ENCODE measurements around the gene KIF5C. TPM values are rescaled to one million over a fixed set of nuclear protein-coding genes. Genes with fewer than 3 reads are reported as not detected.

The KIF5C gene
- total RNA-seq, 1 experiment from 2014 or later: 0.87 TPM

DNA sequence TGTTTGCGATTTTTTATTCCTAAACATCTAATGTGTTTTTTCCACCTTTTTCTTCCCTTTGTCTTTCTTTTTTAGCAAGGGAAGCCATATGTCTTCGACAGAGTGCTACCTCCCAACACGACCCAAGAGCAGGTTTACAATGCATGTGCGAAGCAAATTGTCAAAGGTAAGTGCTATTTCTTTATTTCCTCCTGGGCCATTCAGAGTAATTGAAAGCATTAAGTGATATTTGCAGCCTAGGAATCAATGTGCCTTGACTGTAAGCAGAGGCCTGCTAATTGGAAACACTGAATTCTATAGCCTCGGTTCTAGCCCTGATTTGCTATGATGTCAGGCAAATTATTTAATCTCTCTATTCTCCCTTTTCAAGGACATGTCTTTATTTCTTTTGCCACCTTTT is 47.0 kb downstream of the KIF5C start:
- Mint-ChIP-seq H3K36me3 (ENCODE audit: insufficient read depth, unreplicated experiment) (peaks cover 6% of the 10 kb centered on the region), H3K27me3 (ENCODE audit: unreplicated experiment) (peaks cover 40% of the 10 kb centered on the region), H3K27ac (ENCODE audit: unreplicated experiment) (no peak overlapping the region)

DNA sequence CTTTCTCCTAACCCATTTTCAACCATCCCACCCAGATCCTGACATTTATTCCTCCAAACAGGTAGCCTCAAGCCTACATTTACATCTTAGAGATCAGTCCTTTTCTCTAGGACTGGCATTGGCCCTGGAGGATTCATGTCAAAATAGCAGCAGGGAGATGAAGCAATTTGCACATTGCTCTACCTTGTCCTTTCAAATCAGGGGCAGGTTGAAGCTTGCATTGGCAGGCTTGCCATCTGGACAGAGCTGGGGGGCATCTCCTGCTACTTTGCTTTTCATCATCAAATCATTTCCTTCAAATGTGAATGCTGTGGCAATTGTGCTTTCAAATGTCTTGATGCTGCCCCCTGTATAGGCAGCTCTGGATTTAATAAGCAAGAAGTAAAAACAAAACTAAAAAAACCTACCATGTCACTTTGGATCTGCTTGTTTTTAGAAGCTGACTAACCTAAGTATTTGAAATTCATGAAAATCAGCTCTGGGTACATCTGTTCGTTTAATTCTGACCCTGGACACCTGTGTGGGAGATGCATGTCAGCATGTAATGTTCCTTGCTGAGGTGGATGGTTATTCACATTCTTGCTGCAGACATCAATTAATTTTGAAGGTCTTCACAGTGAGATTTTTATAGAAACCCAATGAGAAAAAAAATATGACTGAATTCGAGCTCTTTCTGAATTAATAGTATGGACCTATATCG is 47.9 kb downstream of the KIF5C start:
- BruUV-seq (replicated peaks): no TSS peak
- Mint-ChIP-seq H3K27ac (ENCODE audit: unreplicated experiment) (no peak overlapping the region), H3K9me3 (ENCODE audit: low read depth, unreplicated experiment) (peaks cover 8% of the 10 kb centered on the region), H3K4me1 (ENCODE audit: low read depth, unreplicated experiment) (peaks cover 11% of the 10 kb centered on the region), H3K4me3 (ENCODE audit: low read depth, unreplicated experiment) (no peak overlapping the region), H3K27me3 (ENCODE audit: unreplicated experiment) (peaks cover 31% of the 10 kb centered on the region), H3K36me3 (ENCODE audit: insufficient read depth, unreplicated experiment) (peaks cover 6% of the 10 kb centered on the region)
- intact Hi-C loops (cut with micrococcal nuclease; ENCODE audit: unreplicated experiment): no loop called here
- CTCF ChIA-PET: interaction anchor here (0.6 kb wide), 1 partner anchor 385 kb away, joined by 9 read pairs; no protein-coding TSS in a partner anchor
- TF ChIP-seq, protein P1, sequence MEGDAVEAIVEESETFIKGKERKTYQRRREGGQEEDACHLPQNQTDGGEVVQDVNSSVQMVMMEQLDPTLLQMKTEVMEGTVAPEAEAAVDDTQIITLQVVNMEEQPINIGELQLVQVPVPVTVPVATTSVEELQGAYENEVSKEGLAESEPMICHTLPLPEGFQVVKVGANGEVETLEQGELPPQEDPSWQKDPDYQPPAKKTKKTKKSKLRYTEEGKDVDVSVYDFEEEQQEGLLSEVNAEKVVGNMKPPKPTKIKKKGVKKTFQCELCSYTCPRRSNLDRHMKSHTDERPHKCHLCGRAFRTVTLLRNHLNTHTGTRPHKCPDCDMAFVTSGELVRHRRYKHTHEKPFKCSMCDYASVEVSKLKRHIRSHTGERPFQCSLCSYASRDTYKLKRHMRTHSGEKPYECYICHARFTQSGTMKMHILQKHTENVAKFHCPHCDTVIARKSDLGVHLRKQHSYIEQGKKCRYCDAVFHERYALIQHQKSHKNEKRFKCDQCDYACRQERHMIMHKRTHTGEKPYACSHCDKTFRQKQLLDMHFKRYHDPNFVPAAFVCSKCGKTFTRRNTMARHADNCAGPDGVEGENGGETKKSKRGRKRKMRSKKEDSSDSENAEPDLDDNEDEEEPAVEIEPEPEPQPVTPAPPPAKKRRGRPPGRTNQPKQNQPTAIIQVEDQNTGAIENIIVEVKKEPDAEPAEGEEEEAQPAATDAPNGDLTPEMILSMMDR (IDR thresholded peaks at IDR 0.05; ENCODE audit: unreplicated experiment): no peak
- DNase-seq: no peak

More for the DNA sequence above, 47.0 kb downstream of the KIF5C start:
- no TSS peak for BruUV-seq (replicated peaks)
- CTCF ChIA-PET: no interaction called here
- DNase-seq: no peak
- Mint-ChIP-seq H3K9me3 (ENCODE audit: low read depth, unreplicated experiment) (peaks cover 8% of the 10 kb centered on the region), H3K4me1 (ENCODE audit: low read depth, unreplicated experiment) (peaks cover 6% of the 10 kb centered on the region), H3K4me3 (ENCODE audit: low read depth, unreplicated experiment) (no peak overlapping the region)
- intact Hi-C loops (cut with micrococcal nuclease; ENCODE audit: unreplicated experiment): no loop called here
- TF ChIP-seq, protein P1 (IDR thresholded peaks at IDR 0.05; ENCODE audit: unreplicated experiment): no peak

DNA sequence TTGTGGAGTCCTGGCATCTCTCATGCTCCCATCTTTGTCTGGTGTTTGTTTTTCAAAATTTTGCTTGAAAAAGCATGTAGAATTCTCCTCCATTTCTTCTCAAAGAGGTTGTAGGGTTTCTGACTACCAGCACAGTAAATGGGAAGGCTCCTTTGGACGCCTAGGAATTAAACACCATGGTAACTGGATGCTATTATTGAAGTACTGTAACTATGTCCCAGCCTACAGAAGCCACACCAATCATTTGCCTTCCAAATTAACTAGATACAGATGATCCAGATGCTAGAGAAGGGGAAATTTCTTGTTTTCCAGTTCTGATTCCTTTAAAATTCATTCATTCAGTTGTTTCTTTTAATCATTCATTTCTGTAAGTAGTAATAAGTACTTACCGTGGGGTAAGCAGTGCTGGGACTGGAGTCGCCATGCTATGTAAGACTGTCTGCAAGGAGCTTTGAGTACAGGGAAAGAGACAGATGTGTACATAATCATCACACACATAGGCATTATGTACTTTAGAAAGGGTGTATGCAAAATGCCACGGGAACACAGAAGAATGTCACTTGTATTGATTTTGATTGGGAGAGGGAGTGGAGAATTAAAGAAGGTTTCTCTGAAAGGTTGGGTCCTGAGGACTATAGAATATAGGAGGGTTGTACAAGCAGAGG is 49.6 kb downstream of the KIF5C start:
- peaks cover 14% of the 10 kb centered on the region for H3K27me3 Mint-ChIP-seq (ENCODE audit: unreplicated experiment)
- H3K9me3 Mint-ChIP-seq (ENCODE audit: low read depth, unreplicated experiment): no peaks in the 10 kb centered on the region
- intact Hi-C loops (cut with micrococcal nuclease; ENCODE audit: unreplicated experiment): loop anchor here (5.0 kb wide), 1 partner anchor 638 kb away; no protein-coding TSS in a partner anchor

DNA sequence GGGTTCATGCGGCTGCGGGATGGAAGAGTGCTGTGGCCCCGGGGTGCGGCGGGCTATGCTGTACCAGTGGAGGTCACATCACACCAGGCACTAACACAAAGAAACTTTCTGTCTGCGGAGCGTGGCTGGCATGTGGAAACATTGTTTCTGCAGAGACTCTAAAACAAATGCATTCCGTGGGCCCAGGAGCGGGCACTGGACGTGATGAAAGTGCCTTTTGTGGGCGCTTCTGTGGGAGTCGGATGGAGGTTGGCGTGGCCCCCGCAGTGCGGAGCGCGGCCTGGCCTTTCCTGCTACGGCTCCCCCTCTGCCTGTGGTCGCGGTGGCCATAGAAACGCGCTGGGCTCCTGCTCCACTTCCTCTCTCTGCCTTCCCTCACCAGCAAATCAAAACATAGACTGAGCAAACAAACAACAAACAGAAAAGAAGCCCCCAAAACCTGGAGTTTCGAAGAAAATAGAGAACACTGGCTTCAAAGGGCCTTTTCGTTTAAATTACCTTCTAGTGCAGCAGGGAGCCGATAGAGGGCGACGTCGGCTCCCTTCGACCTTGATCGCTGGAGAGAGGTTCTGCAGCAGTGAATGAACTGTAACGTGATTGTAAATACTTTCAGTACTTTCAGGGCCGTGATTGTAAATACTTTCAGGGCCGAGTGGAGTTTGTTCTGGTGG is 51.4 kb downstream of the KIF5C start:
- Mint-ChIP-seq H3K9me3 (ENCODE audit: low read depth, unreplicated experiment) (no peaks in the 10 kb centered on the region), H3K27ac (ENCODE audit: unreplicated experiment) (no peak overlapping the region), H3K4me1 (ENCODE audit: low read depth, unreplicated experiment) (peaks cover 11% of the 10 kb centered on the region), H3K4me3 (ENCODE audit: low read depth, unreplicated experiment) (peak overlapping the region; percentile 68), H3K36me3 (ENCODE audit: insufficient read depth, unreplicated experiment) (peaks cover 6% of the 10 kb centered on the region), H3K27me3 (ENCODE audit: unreplicated experiment) (peaks cover 7% of the 10 kb centered on the region)
- peak; percentile 58 for DNase-seq
- TF ChIP-seq, protein P1 (IDR thresholded peaks at IDR 0.05; ENCODE audit: unreplicated experiment): peak; percentile 50
- no TSS peak for BruUV-seq (replicated peaks)
- CTCF ChIA-PET: interaction anchor here (0.6 to 1.2 kb wide), 3 partner anchors 67 to 362 kb away, joined by 4 to 8 read pairs (median 6); no protein-coding TSS in a partner anchor
- intact Hi-C loops (cut with micrococcal nuclease; ENCODE audit: unreplicated experiment): loop anchor here (5.0 kb wide), 1 partner anchor 636 kb away; no protein-coding TSS in a partner anchor

More for the DNA sequence above, 49.6 kb downstream of the KIF5C start:
- Mint-ChIP-seq H3K27ac (ENCODE audit: unreplicated experiment) (no peak overlapping the region), H3K4me1 (ENCODE audit: low read depth, unreplicated experiment) (peaks cover 11% of the 10 kb centered on the region), H3K36me3 (ENCODE audit: insufficient read depth, unreplicated experiment) (peaks cover 6% of the 10 kb centered on the region), H3K4me3 (ENCODE audit: low read depth, unreplicated experiment) (no peak overlapping the region)
- no peak for DNase-seq
- CTCF ChIA-PET: no interaction called here
- no TSS peak for BruUV-seq (replicated peaks)
- TF ChIP-seq, protein P1 (IDR thresholded peaks at IDR 0.05; ENCODE audit: unreplicated experiment): no peak

All from Calu3 (cell line).